GM06990 (cell line): ENCODE data around the gene NECTIN1.

Experiments
- DNase-seq: peaks from one replicate; pipeline ENCODE4 v3.0.0-alpha.2; 2011; ENCODE audit not compliant: insufficient read length; ENCODE audit errors: extremely low read depth
- H3K27me3 ChIP-seq: replicated peaks from 2 replicates; pipeline ENCODE4 v1.6.0; 2011; ENCODE audit warnings: low read length; ENCODE audit not compliant: control insufficient read depth, insufficient read depth
- H3K36me3 ChIP-seq: 2 replicates; pipeline ENCODE4 v1.5.1; 2011; ENCODE audit warnings: low read length; ENCODE audit not compliant: control insufficient read depth, insufficient read depth
- H3K4me3 ChIP-seq: replicated peaks from 2 replicates; pipeline ENCODE4 v1.5.1; 2011; ENCODE audit warnings: low read depth, mild to moderate bottlenecking, control low read depth, low read length
- CTCF ChIP-seq: IDR thresholded peaks from 2 replicates; pipeline ENCODE4 v1.5.1; 2011; ENCODE audit warnings: low read length, control low read depth, mild to moderate bottlenecking, inconsistent platforms; ENCODE audit not compliant: insufficient read depth, poor library complexity, severe bottlenecking

NECTIN1 gene

GRCh38 chr11:119685111-119685746 lies 43.8 kb downstream of the NECTIN1 start:
- no peaks in the 10 kb centered on the region for H3K36me3 ChIP-seq
- no peaks in the 10 kb centered on the region for H3K27me3 ChIP-seq
- no peak for DNase-seq
- no peak overlapping the region for H3K4me3 ChIP-seq
- TF ChIP-seq CTCF: no peak

GRCh38 chr11:119684361-119685110 lies 44.5 kb downstream of the NECTIN1 start:
- Histone ChIP-seq H3K4me3 (no peak overlapping the region), H3K36me3 (no peaks in the 10 kb centered on the region), H3K27me3 (no peaks in the 10 kb centered on the region)
- no peak for TF ChIP-seq CTCF
- no peak for DNase-seq

DNA sequence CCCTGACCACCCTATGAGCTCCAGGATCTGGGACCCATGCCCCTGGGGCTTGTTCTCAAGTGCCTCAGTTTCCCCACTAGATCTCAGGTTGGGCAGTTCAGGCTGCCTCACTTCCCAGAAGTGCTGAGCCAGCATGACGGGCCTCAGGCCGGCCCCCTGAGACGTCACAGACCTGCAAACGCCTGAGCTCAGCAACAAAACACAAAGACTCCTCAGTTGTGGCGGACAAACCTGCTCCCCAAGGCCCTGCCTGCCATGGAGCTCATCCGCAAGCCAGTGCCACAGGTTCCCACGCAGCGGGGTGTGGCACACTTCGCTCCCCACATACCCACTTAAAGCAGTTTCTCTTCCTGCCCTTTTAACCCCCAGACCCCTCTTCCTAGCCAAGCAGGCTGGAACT lies 45.2 kb downstream of the NECTIN1 start:
- DNase-seq: no peak
- Histone ChIP-seq H3K36me3 (no peaks in the 10 kb centered on the region), H3K27me3 (no peaks in the 10 kb centered on the region), H3K4me3 (no peak overlapping the region)
- no peak for TF ChIP-seq CTCF

DNA sequence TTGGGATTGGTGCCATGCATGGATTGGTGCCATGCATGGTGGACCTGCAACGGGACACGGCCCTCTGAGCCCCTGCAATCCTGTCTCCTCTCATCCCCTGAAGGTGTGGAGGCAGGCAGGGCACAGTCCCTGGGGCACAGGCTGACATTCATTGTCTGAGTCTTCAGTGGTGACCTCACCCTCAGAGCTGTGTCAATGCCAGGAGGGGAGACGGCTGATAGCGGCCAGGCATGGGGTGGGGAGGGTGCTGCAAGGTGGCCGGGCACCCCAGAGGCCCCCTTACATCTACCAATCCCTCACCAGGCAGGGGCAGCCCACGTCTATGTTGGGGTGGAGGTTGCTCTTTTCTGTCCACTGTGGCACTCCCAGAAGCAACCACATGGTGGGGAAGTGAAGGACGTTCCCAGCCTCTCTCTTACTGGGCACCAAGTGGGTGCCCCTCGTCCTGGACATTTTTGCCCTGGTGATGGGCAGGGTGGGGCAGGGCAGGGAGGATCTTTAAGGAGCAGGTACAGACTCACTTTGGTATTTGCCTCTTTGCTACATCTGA lies 47.6 kb downstream of the NECTIN1 start:
- Histone ChIP-seq H3K36me3 (no peaks in the 10 kb centered on the region), H3K27me3 (no peaks in the 10 kb centered on the region), H3K4me3 (no peak overlapping the region)
- no peak for DNase-seq
- TF ChIP-seq CTCF: peak; percentile 8

DNA sequence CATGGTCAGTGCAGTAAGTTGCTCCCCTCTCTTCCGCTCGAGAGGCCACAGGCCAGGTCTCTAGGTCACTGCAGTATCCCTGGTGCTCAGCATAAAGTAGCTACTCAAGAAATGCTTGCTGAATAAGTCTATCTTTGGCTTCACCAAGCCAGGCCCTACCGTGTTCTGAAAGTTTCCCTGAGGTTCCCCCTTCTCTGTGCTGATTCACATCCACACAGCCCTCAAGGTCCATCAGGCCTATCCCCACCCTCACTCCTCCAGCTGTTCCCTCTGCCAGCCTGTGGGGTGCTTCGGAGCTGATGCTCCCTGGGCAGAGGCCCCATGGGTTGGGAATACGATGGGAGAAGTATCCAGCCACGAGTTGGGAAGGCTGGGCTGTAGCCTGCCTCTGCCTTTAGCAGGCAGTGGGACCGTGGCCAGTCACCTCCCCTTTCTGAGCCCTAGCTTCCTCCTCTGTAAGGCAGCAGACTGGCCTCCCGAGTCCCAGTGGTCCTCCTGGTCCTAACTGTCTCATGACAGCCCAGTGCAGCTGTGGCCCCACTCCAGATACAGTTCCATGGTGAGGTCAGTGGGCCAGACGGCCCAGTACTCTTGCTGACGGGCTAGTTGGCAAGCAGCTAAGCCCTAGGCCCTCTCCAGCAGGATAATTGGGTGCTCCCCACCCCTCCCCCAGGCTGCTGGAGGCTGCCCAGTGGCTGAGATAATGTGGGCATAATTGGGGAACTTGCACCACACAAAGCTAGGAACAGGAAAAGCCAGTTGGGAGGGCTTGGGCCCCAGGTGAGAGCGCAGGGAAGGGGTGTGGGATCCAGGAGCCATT lies 48.2 kb downstream of the NECTIN1 start:
- no peak overlapping the region for H3K4me3 ChIP-seq
- no peak for DNase-seq
- no peak for TF ChIP-seq CTCF
- no peaks in the 10 kb centered on the region for H3K36me3 ChIP-seq
- H3K27me3 ChIP-seq: no peaks in the 10 kb centered on the region
